ENCODE results near the gene TMEM63A.

DNA sequence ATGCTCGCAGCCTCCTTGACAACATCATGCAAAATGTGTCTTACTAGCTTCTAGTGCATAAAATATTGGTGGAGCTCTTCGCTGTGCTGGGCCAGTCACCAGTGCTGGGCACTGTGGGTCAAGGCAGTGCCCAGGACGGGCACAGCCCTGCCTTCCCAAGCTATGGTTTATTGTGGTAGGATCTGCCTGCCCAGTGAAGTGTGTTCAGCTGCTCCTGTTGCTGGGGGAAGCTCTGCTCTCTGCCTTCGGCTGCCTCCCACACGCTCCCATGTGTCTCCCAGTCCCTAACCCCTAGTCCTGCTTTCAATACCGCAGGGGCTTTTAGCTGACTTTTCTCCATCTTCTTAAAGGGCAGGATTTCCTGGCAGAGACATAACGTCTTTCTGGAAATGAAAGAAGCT is 56.6 kb downstream of the TMEM63A start:
- TF ChIP-seq CTCF (IDR thresholded peaks at IDR 0.05; ENCODE audit: low read depth, low read length, poor library complexity, severe bottlenecking) (no peak), EZH2phosphoT487 (IDR thresholded peaks at IDR 0.05; ENCODE audit: borderline replicate concordance, low read length) (no peak)

Data from DOHH2 (cell line).